ENCODE data around the gene INTS6L. TPM values are rescaled to one million over a fixed set of nuclear protein-coding genes. Genes with fewer than 3 reads are reported as not detected.

INTS6L gene, protein sequence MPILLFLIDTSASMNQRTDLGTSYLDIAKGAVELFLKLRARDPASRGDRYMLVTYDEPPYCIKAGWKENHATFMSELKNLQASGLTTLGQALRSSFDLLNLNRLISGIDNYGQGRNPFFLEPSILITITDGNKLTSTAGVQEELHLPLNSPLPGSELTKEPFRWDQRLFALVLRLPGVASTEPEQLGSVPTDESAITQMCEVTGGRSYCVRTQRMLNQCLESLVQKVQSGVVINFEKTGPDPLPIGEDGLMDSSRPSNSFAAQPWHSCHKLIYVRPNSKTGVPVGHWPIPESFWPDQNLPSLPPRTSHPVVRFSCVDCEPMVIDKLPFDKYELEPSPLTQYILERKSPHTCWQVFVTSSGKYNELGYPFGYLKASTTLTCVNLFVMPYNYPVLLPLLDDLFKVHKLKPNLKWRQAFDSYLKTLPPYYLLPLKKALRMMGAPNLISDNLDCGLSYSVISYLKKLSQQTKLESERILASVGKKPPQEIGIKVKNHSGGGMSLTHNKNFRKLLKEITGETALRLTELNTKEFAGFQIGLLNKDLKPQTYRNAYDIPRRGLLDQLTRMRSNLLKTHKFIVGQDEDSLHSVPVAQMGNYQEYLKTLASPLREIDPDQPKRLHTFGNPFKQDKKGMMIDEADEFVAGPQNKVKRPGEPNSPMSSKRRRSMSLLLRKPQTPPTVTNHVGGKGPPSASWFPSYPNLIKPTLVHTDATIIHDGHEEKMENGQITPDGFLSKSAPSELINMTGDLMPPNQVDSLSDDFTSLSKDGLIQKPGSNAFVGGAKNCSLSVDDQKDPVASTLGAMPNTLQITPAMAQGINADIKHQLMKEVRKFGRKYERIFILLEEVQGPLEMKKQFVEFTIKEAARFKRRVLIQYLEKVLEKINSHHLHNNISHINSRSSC
- 2.5 and 3.9 TPM in 2 replicates for total RNA-seq

DNA sequence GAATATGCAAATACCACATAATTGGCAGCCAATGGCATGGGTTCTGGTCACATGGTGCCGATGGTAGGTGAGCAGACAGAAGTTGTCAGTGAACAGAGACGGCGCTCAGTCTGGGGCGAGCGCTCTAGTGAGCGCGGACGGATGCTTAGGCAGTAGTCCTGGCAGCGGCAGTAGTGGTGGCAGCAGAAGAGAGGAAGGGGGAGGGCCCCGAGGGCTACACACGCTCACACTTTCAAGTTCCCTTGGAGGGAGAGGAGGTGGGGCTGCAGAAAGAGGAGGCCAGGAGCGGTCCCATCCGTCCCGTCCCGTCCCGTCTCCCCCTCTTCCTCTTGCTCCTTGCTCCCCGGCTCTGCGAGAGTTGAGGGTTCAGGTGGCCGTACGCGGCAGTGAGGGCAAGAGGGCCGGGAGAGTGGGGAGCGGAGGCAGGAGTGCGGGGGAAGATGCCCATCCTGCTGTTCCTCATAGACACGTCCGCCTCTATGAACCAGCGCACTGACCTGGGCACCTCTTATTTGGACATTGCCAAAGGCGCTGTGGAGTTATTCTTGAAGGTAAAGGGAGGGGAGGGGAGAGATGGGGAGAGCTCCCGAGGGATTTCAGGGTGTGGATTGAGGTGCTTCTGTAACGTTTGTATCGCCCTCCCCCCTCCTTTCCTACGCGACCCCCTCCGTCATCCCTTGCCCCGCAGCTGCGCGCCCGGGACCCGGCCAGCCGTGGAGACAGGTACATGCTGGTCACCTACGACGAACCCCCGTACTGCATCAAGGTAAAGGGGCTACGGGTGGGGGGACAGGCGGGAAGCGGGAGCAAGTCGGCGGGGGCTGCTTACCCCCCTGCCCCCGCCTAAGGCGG is at the start of gene INTS6L:
Gene INTS6L, plus strand, starts transcription at position 108 of the 852 bp plus-strand sequence. Its CDS starts 333 bp downstream, at position 441.
- DNase-seq (ENCODE audit: low read depth, low spot score), result peak; percentile 58

DNA sequence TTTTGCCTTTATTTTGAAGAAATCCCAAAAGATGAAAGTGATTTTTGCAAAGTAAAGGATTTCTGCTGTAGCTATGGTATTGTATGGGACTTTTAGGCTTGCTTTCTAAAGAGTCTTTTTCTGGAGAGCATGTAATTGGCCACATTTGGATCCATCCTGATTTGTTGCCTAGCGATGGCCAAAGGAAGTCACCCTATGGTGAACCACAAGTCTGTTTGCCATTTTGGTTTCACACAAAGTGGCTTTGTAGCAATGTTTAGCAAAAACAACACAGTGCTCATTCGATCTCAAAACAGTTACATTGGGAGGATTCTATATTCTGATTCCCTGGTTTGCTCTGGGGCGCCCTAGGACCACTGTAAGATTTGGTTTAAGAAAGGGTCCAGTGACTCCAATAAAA is 44.1 kb upstream of the INTS6L start:
- no peak for DNase-seq (ENCODE audit: low read depth, low spot score)

DNA sequence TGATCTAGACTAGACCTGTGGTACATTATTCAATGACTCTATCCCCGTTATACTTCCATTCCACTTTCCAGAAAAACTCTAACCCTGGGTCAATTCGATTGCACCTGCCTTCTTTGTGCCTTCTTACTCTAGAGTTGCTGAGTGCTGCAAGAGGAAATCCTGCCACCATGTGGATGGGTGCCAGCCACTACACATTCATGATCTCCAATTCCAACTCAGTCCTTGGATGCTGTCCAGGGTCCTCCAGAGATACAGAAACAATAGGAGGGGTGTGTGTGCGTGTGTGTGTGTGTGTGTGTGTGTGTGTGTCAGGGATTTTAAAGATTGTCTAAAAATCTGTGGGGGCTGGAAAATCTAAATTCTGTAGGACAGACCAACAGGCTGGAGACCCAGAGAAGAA is 42.9 kb upstream of the INTS6L start:
- DNase-seq (ENCODE audit: low read depth, low spot score), result peak; percentile 75

DNA sequence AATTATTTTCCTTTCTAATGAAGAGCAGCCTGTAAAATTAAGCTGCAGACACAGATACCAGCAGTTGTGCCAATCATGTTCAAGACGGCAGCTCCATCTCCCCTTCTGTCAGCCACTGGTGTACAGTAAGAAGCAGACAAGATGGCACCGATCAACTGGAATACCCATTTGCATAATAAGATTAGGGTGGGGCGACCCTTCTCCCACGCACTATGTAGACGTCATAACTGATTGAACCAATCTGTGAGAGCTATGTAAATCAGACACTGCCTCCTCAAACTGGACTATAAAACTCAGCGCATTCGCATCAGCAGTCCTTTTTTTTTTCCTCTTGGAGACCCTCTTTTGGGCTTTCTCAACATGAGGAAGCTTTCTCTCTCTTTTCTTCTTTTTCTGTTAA is 40.4 kb upstream of the INTS6L start:
- no peak for DNase-seq (ENCODE audit: low read depth, low spot score)

DNA sequence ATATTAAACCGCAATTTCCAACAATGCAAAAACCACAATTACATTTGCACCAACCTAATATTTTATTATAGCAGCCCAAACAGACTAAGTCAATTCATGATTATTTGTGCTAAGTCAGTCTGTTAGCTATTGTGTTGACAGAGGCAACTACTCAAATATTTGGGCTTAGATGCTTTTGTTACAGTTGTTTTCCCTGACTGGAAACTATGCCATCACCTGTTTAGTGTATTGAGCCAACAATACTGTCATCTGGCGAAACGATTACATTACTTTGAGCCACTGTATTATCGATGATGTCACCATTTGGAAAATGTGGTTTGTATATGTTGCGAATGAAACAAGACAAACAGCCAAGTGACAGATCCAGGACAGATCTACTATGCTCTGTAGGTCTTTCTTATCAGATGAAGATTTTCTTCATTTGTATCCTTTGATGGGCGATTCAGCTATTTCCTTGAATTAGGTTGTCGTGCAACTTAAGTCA is 38.7 kb upstream of the INTS6L start:
- no peak for DNase-seq (ENCODE audit: low read depth, low spot score)

DNA sequence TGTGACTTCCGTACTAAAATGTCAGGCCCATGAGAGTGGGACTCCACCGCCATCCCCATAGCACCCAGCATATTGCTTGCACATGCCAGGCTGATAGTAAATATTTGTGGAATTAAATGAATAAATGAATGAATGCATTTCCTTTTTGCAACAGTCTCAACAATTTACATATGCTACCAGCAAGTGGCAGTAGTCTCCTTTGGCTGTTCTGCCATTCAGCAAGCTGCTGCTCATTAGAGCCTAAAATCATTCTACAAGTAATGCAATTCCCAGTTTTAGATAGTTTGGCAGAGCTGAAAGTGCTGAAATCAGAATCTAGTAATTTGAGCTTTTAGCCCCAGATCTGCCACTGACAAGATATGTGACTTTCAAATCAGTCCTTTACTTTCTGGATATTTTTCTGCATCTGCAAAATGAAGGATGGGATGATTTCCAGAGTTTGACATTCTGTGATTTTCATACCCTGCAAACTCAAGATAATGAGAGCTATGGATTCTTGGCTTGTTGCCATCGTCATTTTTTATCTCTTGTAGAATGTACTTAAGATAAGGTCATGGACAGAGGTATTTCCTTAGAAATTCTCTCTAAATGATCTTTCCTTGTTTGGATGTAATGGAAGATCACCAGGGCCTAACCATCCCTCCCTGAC is 35.7 kb upstream of the INTS6L start:
- peak; percentile 5 for DNase-seq (ENCODE audit: low read depth, low spot score)

DNA sequence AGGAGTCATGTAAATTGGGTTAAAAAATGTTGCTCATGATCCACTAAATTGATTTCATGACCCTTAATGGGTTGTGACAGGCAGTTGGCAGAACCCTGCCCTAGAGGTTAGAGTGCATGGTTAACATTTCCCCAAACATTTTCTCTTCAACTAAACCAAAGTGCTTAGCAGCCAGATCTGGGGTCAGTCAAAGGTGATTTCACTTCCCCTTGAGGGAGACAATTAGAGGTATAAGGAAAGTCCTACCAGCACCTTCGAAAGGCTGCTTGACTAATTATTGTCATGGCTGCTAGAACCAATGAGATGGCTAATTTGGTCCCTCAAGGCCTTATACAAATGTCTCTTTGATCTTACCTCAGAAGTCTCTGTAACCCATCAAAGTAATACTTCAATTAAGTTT is 30.9 kb upstream of the INTS6L start:
- DNase-seq (ENCODE audit: low read depth, low spot score), result no peak

DNA sequence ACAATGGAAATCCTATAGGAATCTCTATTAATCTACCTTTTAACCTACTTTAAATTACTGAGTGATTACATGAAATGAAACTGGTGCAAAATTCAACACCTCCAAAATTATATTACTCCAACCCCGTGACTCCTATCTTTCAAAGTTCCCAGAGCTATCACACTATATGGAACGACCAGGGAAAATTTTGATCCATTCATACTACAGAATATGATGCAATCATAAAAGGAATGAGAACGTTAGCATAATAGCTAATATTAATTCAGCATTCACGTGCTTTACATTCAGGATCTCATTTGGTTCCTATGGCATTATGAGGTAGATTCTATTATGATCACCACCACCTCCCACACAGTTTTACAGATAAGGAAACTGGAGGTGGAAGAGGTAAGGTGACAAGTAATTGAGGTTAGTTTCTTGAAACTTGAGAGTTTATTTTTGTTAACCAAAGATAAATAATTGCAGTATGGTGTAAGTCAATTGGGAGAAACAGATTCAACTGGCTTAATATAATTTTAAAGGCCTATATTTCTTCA is 29.4 kb upstream of the INTS6L start:
- no peak for DNase-seq (ENCODE audit: low read depth, low spot score)

DNA sequence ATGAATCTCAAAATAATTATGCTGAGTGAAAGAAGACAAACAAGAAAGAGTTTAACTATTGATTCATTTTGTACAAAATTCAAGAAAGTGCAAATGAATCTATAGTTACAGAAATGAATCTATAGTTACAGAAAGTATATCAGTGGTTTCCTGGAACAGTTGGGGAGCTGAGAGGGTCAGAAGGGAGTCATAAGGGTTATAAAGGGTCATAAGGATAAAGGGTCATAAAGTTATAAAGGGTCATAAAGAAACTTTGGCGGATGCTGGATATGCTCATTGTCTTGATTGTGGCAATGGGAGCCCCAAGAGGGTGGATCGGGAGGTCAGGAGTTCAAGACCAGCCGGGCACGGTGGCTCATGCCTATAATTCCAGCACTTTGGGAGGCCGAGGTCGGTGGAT is 26.0 kb upstream of the INTS6L start:
- DNase-seq (ENCODE audit: low read depth, low spot score), result no peak

DNA sequence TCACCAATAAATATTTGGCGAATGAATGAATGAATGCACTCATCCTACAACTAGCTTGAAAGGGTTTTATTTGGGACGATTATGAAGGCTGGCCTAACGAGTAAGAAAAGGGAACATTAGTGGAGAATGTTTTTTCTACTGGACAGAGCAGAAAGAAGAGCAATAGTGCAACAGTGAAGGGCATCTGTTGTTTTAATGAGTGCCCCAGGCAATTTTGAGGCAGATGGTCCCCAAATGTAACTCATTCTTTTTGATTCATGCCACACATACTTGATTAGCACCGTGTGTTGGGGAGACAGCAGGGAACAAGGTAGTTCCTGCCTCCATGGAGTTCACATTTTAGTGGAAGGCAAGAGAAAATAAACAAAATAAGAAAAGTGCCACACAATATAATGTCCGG is 22.7 kb upstream of the INTS6L start:
- DNase-seq (ENCODE audit: low read depth, low spot score), result no peak

DNA sequence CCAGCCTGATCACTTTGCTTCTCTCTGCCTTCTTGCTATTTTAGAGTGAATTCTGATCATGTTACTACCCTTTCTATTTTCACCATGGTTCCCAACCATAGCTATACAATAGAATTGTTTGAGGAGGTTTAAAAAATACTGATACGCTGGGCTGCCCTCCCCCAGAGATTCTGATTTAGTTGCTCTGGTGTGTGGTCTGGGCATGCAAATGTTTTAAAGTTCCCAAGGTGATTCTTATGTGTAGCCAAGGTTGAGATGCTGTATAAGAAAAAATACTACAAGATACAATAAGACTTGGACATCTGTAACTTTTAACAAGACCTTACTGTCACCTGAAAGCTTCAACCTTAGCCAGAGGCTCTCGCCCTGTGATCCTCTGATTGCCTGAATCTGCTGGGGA is 22.2 kb upstream of the INTS6L start:
- no peak for DNase-seq (ENCODE audit: low read depth, low spot score)

DNA sequence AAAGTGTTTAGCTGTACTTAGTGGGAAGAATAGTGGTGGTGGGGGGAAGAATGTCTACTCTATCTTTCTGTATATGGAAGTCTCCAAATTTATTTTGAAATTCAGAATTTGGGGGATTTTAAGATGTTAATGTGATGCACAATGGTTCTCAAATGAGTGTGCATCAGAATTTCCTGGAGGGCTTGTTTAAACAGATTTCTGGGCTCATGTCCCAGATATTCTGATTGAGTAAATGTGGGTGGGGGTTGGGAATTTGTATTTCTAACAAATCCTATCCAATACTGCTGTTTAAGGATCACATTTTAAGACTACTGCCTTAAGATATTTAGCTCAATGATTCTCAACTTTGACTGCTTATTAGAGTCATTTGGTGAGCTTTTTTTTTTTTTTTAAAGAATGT is 15.1 kb upstream of the INTS6L start:
- no peak for DNase-seq (ENCODE audit: low read depth, low spot score)

DNA sequence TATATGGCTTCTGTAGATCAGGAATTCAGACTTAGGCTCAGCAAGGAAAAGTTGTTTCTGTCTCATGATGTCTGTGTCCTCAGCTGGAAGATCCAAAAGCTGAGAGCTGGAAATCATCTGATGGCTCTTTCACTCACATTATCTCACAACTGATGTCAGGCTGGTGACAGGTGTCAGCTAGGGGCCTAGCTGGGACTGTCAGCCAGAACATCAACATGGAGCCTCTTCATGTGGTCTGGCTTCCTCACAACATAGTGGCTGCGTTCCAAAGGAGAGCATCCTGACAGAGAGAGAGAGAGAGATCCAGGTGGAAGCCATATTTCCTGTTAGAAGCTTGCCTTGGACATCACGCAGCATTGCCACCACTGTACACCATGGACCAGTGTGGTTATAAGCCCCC is 10.6 kb upstream of the INTS6L start:
- no peak for DNase-seq (ENCODE audit: low read depth, low spot score)

DNA sequence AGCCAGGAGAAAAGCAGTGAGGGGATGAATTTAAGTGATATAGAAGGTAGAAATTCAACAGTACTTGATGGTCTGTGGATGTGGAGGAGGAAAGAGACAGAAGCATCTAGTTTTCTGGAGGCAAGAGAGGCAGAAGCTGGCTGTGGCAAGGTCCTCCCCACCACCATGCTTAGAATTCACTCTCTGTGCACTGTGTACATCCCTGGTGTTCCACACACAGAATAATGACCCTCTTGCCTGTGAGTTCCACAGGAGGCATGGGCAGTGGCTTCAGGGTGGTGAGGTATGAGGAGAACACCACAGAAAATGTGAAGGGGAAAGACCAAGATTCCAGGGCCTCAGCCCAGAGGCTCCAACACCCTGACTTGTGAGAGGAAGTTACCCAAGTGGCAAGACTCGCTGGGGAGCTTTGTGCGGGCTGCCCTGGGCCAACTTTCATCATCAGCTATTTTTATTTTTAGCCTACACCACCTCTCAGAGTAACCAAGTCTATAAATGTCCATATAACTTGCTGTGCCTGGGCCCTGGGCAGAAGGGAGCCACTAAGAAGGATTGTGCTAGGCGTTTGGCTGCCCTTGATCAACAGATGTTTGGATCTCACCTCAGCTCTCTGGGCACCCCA is 7.8 kb upstream of the INTS6L start:
- DNase-seq (ENCODE audit: low read depth, low spot score), result no peak

DNA sequence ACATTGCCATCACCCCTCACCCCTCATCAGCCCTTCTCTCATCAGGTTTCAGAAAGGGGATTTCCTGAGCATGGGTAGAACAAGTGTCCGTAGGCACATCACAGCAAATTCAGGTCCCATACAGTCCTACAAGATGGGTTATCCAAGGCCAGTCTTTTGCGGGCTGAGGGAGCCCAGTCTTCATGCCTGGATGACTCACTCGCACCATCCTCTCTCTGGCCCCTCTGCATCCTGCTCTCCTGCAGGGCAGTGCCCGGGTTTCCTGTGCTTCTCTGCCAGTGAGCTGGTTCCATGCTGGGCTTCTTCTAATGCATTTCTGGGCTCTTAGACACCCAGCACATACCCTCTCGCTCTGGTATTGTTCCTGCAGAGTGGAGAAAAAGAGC is 7.3 kb upstream of the INTS6L start:
- DNase-seq (ENCODE audit: low read depth, low spot score), result no peak

DNA sequence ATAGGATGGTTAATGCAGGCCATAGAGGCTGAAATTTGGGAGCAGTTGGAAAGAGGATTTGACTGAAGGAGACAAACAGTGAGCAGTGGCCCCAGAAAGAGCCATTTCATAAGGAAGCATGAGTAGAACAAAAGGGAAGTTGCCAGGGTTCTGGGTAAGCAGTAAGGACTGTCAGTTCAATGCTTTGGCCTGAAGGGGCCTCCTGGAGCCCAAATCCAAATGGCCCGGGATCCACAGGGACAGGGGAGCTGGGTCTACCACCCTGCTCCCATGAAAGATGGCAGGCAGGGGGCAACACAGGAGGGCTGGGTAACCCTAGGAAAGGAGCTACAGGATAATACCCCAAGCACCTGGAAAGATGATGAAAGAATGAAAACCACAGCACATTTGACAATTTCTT is 4.1 kb upstream of the INTS6L start:
- DNase-seq (ENCODE audit: low read depth, low spot score), result no peak

DNA sequence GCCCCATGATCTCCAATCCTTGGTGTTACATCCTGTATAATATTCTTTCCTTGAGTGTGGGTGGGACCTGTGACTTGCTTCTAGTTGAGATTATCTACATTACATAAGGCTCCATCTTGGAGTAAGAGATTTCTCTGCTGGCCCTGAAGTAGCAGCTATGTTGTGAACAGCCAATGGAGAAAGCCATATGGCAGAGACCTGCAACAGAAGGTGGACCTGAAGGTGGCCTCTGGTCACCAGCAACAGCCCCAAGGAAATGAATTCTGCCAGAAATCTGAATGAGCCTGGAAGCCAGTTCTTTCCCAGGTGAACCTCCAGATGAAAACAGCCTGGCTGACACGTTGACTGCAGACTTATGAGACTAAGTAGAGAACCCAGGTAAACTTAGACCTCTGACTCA is 2.3 kb upstream of the INTS6L start:
- DNase-seq (ENCODE audit: low read depth, low spot score), result no peak

DNA sequence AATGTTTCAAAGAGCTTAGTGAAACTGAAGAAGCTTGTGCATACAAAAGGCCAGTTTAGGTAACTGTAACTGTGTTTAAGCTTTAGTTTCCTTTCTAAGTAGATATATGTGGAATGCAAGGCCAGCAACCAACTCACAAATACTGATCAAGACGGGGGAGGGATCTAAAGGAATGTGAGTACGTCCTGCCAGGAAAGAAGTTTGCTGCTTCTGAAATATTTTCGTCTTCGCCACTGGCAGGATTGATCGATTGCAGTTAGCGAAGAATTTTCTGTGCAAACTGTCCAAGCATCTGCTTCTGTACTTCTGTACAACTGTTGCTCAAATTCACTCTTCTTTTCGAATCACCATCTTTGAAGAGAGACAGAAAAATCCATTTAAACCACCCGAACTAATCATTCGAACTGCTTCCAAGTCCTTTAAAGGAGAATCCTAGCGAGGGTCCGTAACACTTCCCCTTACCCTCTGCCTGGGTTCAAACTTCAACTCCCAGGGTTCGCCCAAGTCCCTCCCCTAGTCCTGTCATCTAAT is 373 bp upstream of the INTS6L start:
- DNase-seq (ENCODE audit: low read depth, low spot score), result no peak

DNA sequence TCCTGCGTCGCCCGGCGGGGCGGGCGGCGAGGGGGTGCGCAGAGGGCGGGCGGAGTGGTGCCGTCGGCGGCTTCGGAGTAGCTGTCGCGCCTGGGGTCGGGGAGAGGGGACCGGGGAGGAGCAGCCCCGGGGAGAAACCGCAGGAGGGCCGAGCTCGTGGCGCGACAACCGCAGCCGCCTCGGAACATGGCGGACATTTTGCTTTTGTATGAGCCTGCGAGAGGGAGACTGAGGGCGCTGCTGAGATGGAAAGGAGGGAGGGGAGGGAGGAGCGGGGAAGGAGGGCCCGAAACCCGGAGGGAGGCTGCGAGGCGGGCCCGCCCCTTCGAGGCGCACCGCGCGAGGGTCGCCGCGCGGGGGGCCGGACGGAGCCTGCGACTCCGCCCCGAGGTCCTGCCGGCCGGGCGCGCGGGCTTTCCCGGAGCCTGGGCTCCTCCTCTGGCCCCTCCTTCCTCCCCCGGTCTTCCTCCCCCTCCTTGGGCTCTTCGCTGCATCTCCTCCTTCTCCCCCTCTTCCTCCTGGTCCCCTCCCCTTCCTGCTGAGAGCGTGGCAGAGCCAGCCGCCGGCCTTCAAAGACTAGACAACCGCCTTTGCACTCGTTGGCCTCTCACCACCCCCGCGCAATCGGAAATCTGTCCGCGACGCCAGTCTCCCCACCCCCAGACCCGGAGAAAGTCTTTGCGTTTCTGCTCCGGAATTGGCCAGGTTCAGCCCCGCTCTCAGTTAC is 1.1 kb downstream of the INTS6L start:
- peak; percentile 65 for DNase-seq (ENCODE audit: low read depth, low spot score)

Measured in pulmonary artery endothelial cell (primary cell).